Ovary (tissue), 3 donors: ENCODE measurements around the gene THADA.

ENCODE experiments used
- EP300 ChIP-seq: sonication (generic); formaldehyde crosslinking; IDR thresholded peaks from one replicate; pipeline ENCODE4 v1.6.1; 2017; ENCODE audit warnings: antibody characterized with exemption
- POLR2A ChIP-seq: fragments of 450-650 bp; IDR thresholded peaks from one replicate; pipeline ENCODE4 v1.6.1; 2017; ENCODE audit warnings: antibody characterized with exemption, mild to moderate bottlenecking, moderate library complexity
- TF ChIP-seq, protein P1 (sequence below), 3 donors: fragments of 450-650 bp in 2 of 3; fragments of 200-600 bp in 1 of 3; IDR thresholded peaks; one replicate each; pipeline versions ENCODE4 v1.5.1 to v1.8.0; 2016 to 2022; ENCODE audit warnings: antibody characterized with exemption in 3 of 3, mild to moderate bottlenecking in 1 of 3
- donor health status: DM: no; HTN: no; CAD: no.

DNA sequence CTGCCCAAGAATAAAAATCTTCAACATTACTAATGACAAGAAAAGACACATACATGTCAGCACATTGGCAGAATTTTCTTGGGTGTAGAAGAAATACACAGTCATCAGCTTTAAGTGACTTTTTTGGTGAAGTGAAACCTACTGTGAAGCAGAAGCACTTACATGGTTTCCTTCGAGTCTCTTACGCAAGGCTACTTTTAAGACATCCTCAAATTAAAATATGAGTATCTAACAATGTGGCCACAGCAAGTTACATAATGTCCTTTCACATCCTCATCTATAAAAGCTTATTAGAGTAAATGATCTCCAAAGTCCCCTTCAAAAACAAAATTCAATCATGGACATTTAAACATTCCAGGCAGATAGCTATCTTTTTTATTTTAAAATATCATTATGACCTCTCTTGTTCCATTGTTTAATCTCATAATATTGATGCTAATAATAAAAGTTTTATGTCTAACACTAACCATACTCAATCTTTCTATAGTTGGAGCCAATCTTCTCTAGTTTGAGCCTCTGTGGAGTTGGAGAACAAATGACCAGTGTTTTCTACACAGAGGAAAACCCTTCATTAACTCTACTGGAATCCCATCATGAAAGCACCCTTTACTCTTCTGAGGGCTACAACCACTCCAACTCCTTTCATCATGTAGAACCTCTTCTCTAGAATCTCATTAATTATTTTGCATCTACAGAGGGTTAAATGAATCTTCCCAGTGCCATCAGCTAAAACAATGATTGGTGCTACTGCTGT lies 187.3 kb downstream of the THADA start:
- TF ChIP-seq, protein P1, sequence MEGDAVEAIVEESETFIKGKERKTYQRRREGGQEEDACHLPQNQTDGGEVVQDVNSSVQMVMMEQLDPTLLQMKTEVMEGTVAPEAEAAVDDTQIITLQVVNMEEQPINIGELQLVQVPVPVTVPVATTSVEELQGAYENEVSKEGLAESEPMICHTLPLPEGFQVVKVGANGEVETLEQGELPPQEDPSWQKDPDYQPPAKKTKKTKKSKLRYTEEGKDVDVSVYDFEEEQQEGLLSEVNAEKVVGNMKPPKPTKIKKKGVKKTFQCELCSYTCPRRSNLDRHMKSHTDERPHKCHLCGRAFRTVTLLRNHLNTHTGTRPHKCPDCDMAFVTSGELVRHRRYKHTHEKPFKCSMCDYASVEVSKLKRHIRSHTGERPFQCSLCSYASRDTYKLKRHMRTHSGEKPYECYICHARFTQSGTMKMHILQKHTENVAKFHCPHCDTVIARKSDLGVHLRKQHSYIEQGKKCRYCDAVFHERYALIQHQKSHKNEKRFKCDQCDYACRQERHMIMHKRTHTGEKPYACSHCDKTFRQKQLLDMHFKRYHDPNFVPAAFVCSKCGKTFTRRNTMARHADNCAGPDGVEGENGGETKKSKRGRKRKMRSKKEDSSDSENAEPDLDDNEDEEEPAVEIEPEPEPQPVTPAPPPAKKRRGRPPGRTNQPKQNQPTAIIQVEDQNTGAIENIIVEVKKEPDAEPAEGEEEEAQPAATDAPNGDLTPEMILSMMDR (IDR thresholded peaks at IDR 0.05): no peak
- no peak for TF ChIP-seq POLR2A
- TF ChIP-seq EP300: no peak
